Natural killer cell treated with Interleukin-12 subunit alpha and Interleukin-12 subunit beta and Interleukin-15 and Interleukin-18, amount 100 ng/mL, for 72 hours (primary cell): ENCODE data around the gene CTDP1. TPM values are rescaled to one million over a fixed set of nuclear protein-coding genes. Genes with fewer than 3 reads are reported as not detected.

Experiments
- ATAC-seq, 2 donors: fragments of 150-1000 bp; cut with Tn5 transposase in 1 of 2; sonication (Bioruptor Pico), chemical (Tn5 transposase) in 1 of 2; 2 replicates each; pipeline ENCODE4 v1.10.0; 2021
- DNase-seq: peaks from one replicate; pipeline ENCODE4 v3.0.0; 2022; ENCODE audit warnings: low spot score
- H3K27ac Mint-ChIP-seq, 2 donors: 1 replicate in 1 of 2; 2 replicates in 1 of 2; pipeline ENCODE4 v1.8.0; 2022; ENCODE audit warnings: mixed read lengths in 2 of 2, mild to moderate bottlenecking in 1 of 2, moderate library complexity in 1 of 2
- H3K27me3 Mint-ChIP-seq, 2 donors: 1 replicate in 1 of 2; 2 replicates in 1 of 2; pipeline ENCODE4 v1.8.0; 2022; ENCODE audit warnings: mixed read lengths in 2 of 2
- H3K36me3 Mint-ChIP-seq: one replicate; pipeline ENCODE4 v1.8.0; 2022; ENCODE audit warnings: mixed read lengths
- H3K4me1 Mint-ChIP-seq, 2 donors: 1 replicate in 1 of 2; 2 replicates in 1 of 2; pipeline ENCODE4 v1.8.0; 2022; ENCODE audit warnings: low read depth in 2 of 2, mixed read lengths in 2 of 2, mild to moderate bottlenecking in 1 of 2
- H3K4me3 Mint-ChIP-seq: one replicate; pipeline ENCODE4 v1.8.0; 2022; ENCODE audit warnings: mixed read lengths
- H3K9me3 Mint-ChIP-seq: 2 replicates; pipeline ENCODE4 v1.8.0; 2022; ENCODE audit warnings: mixed read lengths
- total RNA-seq, 2 donors: library from RNA; stranded (reverse); gene quantifications; one replicate each; pipeline ENCODE4 v1.2.3, GENCODE V29; 2022

The CTDP1 gene
- total RNA-seq, 2 donors from 2014 or later: 36.6 to 45.3 TPM

- Mint-ChIP-seq H3K27ac (no peak overlapping the region), H3K27me3 (peaks cover 12 to 20% of the 10 kb centered on the region in 2 donors), H3K4me3 (no peak overlapping the region), H3K36me3 (no peaks in the 10 kb centered on the region), H3K4me1 (no peaks in the 10 kb centered on the region), H3K9me3 (no peaks in the 10 kb centered on the region)
- ATAC-seq: no peak
- no peak for DNase-seq
Measured at GRCh38 chr18:79658366-79658765, 21.2 kb upstream of the CTDP1 start.

GRCh38 chr18:79659733-79660132, 19.9 kb upstream of the CTDP1 start:
- DNase-seq (no peak), ATAC-seq (no peak)
- peaks cover 14% of the 10 kb centered on the region in 2 donors for H3K27me3 Mint-ChIP-seq
- H3K4me3 Mint-ChIP-seq: no peak overlapping the region
- H3K36me3 Mint-ChIP-seq: no peaks in the 10 kb centered on the region
- no peaks in the 10 kb centered on the region for H3K4me1 Mint-ChIP-seq
- H3K27ac Mint-ChIP-seq: no peak overlapping the region
- no peaks in the 10 kb centered on the region for H3K9me3 Mint-ChIP-seq

- no peak overlapping the region for H3K4me3 Mint-ChIP-seq
- ATAC-seq: no peak
- H3K4me1 Mint-ChIP-seq: no peaks in the 10 kb centered on the region
- no peak overlapping the region for H3K27ac Mint-ChIP-seq
- no peak for DNase-seq
- H3K36me3 Mint-ChIP-seq: no peaks in the 10 kb centered on the region
- no peaks in the 10 kb centered on the region for H3K9me3 Mint-ChIP-seq
- peaks cover 13 to 14% of the 10 kb centered on the region in 2 donors for H3K27me3 Mint-ChIP-seq
Measured at GRCh38 chr18:79662034-79662433, 17.6 kb upstream of the CTDP1 start.

GRCh38 chr18:79662439-79662838, 17.2 kb upstream of the CTDP1 start:
- Mint-ChIP-seq H3K36me3 (no peaks in the 10 kb centered on the region), H3K4me1 (no peaks in the 10 kb centered on the region), H3K9me3 (no peaks in the 10 kb centered on the region), H3K27ac (no peak overlapping the region), H3K4me3 (no peak overlapping the region), H3K27me3 (peaks cover 13 to 14% of the 10 kb centered on the region in 2 donors)
- ATAC-seq (no peak), DNase-seq (no peak)

GRCh38 chr18:79664525-79665125, 15.0 kb upstream of the CTDP1 start:
- no peak for DNase-seq
- no peaks in the 10 kb centered on the region for H3K9me3 Mint-ChIP-seq
- no peak for ATAC-seq
- no peaks in the 10 kb centered on the region for H3K4me1 Mint-ChIP-seq
- no peak overlapping the region for H3K27ac Mint-ChIP-seq
- peaks cover 9% of the 10 kb centered on the region in 2 donors for H3K27me3 Mint-ChIP-seq
- no peaks in the 10 kb centered on the region for H3K36me3 Mint-ChIP-seq
- H3K4me3 Mint-ChIP-seq: no peak overlapping the region

- Mint-ChIP-seq H3K4me1 (no peaks in the 10 kb centered on the region), H3K4me3 (no peak overlapping the region), H3K36me3 (peaks cover 4% of the 10 kb centered on the region), H3K9me3 (no peaks in the 10 kb centered on the region), H3K27ac (no peak overlapping the region), H3K27me3 (peaks cover 0 to 3% of the 10 kb centered on the region in 2 donors)
- ATAC-seq (no peak), DNase-seq (no peak)
Measured at GRCh38 chr18:79668203-79668602, 11.4 kb upstream of the CTDP1 start.

GRCh38 chr18:79672490-79673276, 6.9 kb upstream of the CTDP1 start:
- H3K36me3 Mint-ChIP-seq: peaks cover 4% of the 10 kb centered on the region
- H3K4me1 Mint-ChIP-seq: no peaks in the 10 kb centered on the region
- no peaks in the 10 kb centered on the region for H3K27me3 Mint-ChIP-seq
- no peaks in the 10 kb centered on the region for H3K9me3 Mint-ChIP-seq
- no peak overlapping the region for H3K4me3 Mint-ChIP-seq
- no peak overlapping the region for H3K27ac Mint-ChIP-seq
- DNase-seq (no peak), ATAC-seq (no peak)

GRCh38 chr18:79677221-79677620, 2.4 kb upstream of the CTDP1 start:
- Mint-ChIP-seq H3K27me3 (no peaks in the 10 kb centered on the region), H3K4me1 (peaks cover 22% of the 10 kb centered on the region in 2 donors), H3K9me3 (no peaks in the 10 kb centered on the region), H3K36me3 (no peaks in the 10 kb centered on the region), H3K27ac (no peak overlapping the region), H3K4me3 (peak overlapping the region; percentile 39)
- ATAC-seq: no peak
- DNase-seq: no peak

GRCh38 chr18:79677840-79678239, 1.8 kb upstream of the CTDP1 start:
- H3K4me1 Mint-ChIP-seq: peaks cover 26 to 27% of the 10 kb centered on the region in 2 donors
- no peaks in the 10 kb centered on the region for H3K27me3 Mint-ChIP-seq
- H3K4me3 Mint-ChIP-seq: peak overlapping the region; percentile 87
- DNase-seq: no peak
- H3K36me3 Mint-ChIP-seq: peaks cover 4% of the 10 kb centered on the region
- ATAC-seq: no peak
- H3K9me3 Mint-ChIP-seq: no peaks in the 10 kb centered on the region
- H3K27ac Mint-ChIP-seq: peak overlapping the region; percentile 97 to 98

- Mint-ChIP-seq H3K36me3 (peaks cover 5% of the 10 kb centered on the region), H3K4me3 (peak overlapping the region; percentile 87), H3K9me3 (no peaks in the 10 kb centered on the region), H3K4me1 (peaks cover 37 to 38% of the 10 kb centered on the region in 2 donors), H3K27ac (peak overlapping the region; percentile 97 to 98), H3K27me3 (no peaks in the 10 kb centered on the region)
- ATAC-seq (peak; percentile 95 to 97), DNase-seq (peak; percentile 99)
Measured at GRCh38 chr18:79678665-79679551, 695 bp upstream of the CTDP1 start.

GRCh38 chr18:79680100-79680879, 687 bp downstream of the CTDP1 start:
- Mint-ChIP-seq H3K27me3 (no peaks in the 10 kb centered on the region), H3K4me3 (peak overlapping the region; percentile 93), H3K36me3 (peaks cover 5% of the 10 kb centered on the region), H3K27ac (peak overlapping the region; percentile 78 to 87), H3K4me1 (peaks cover 49 to 52% of the 10 kb centered on the region in 2 donors), H3K9me3 (no peaks in the 10 kb centered on the region)
- ATAC-seq (peak in 1 of 2 donors; percentile 0), DNase-seq (no peak)

- Mint-ChIP-seq H3K4me1 (peaks cover 53 to 57% of the 10 kb centered on the region in 2 donors), H3K9me3 (no peaks in the 10 kb centered on the region), H3K36me3 (peaks cover 5% of the 10 kb centered on the region), H3K27ac (peak overlapping the region; percentile 78 to 87), H3K4me3 (peak overlapping the region; percentile 93), H3K27me3 (no peaks in the 10 kb centered on the region)
- ATAC-seq: no peak
- DNase-seq: no peak
Measured at GRCh38 chr18:79680891-79681339, 1.3 kb downstream of the CTDP1 start.
